BJ (cell line): Measurements from ENCODE around the gene ADAM10. TPM values are rescaled to one million over a fixed set of nuclear protein-coding genes. Genes with fewer than 3 reads are reported as not detected.

ENCODE experiments used
- CTCF ChIA-PET: fragments of 350-600 bp; formaldehyde crosslinking; extraction: SDS; loops from one replicate; lab custom pipeline; 2021; ENCODE audit warnings: antibody characterized with exemption, inconsistent platforms; lab: Yijun Ruan, JAX
- POLR2A ChIA-PET: fragments of 300-600 bp; sonication (Branson Sonifier 250); formaldehyde crosslinking; extraction: SDS; loops from one replicate; lab custom pipeline; 2021; ENCODE audit warnings: antibody characterized with exemption; lab: Charles Lee
- DNase-seq: peaks from one replicate; pipeline ENCODE4 v3.0.0-alpha.2; 2011; ENCODE audit warnings: low read depth
- H3K27me3 ChIP-seq: 2 replicates; pipeline ENCODE4 v1.6.0; 2011; ENCODE audit warnings: low read length; ENCODE audit not compliant: control insufficient read depth, insufficient read depth
- H3K36me3 ChIP-seq: 2 replicates; pipeline ENCODE4 v1.5.1; 2011; ENCODE audit warnings: low read length; ENCODE audit not compliant: control insufficient read depth, insufficient read depth
- H3K4me3 ChIP-seq: 2 replicates; pipeline ENCODE4 v1.5.1; 2011; ENCODE audit warnings: low read depth, mild to moderate bottlenecking, control low read depth, low read length
- polyA plus RNA-seq: library from polyadenylated mRNA; depleted of rRNA; stranded (reverse); fragments of >200 nt; gene quantifications from 2 replicates; pipeline ENCODE4 v1.2.3, GENCODE V29; 2011
- TF ChIP-seq, protein P1 (sequence below): IDR thresholded peaks from 2 replicates; pipeline ENCODE4 v1.5.1; 2011; ENCODE audit warnings: low read depth, mild to moderate bottlenecking, control low read depth, inconsistent platforms, low read length, moderate library complexity; ENCODE audit not compliant: insufficient read depth

The ADAM10 gene
- polyA plus RNA-seq, 1 experiment: 106 TPM

- no peaks in the 10 kb centered on the region for H3K27me3 ChIP-seq
- no peak overlapping the region for H3K4me3 ChIP-seq
- no peak for DNase-seq
- no peaks in the 10 kb centered on the region for H3K36me3 ChIP-seq
- ChIA-PET CTCF (no interaction called here), POLR2A (no interaction called here)
- TF ChIP-seq, protein P1, sequence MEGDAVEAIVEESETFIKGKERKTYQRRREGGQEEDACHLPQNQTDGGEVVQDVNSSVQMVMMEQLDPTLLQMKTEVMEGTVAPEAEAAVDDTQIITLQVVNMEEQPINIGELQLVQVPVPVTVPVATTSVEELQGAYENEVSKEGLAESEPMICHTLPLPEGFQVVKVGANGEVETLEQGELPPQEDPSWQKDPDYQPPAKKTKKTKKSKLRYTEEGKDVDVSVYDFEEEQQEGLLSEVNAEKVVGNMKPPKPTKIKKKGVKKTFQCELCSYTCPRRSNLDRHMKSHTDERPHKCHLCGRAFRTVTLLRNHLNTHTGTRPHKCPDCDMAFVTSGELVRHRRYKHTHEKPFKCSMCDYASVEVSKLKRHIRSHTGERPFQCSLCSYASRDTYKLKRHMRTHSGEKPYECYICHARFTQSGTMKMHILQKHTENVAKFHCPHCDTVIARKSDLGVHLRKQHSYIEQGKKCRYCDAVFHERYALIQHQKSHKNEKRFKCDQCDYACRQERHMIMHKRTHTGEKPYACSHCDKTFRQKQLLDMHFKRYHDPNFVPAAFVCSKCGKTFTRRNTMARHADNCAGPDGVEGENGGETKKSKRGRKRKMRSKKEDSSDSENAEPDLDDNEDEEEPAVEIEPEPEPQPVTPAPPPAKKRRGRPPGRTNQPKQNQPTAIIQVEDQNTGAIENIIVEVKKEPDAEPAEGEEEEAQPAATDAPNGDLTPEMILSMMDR: no peak
These were observed 38.7 kb upstream of the ADAM10 start for GRCh38 chr15:58788056-58788710.

DNA sequence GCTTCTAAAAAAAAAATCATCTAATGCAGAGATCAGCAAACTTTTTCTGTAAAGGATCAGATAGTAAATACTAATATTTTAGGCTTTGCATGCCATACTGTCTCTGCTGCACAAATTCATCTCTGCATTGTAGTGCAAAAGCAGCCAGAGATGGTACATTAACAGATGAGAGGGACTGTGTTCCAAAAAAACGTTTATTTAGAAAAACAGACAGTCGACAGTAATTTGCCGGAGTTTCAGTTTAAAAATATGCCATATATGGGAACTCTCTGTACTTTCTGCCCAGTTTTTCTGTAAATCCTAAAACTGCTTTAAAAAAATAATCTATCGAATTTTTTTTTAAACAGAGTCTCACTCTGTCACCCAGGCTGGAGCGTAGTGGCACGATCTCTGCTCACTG is 35.8 kb upstream of the ADAM10 start:
- DNase-seq: no peak
- TF ChIP-seq, protein P1: no peak
- CTCF ChIA-PET: interaction anchor here (0.7 kb wide), 1 partner anchor 471 kb away, joined by 3 read pairs; no protein-coding TSS in a partner anchor
- Histone ChIP-seq H3K36me3 (no peaks in the 10 kb centered on the region), H3K27me3 (no peaks in the 10 kb centered on the region), H3K4me3 (no peak overlapping the region)
- POLR2A ChIA-PET: no interaction called here

DNA sequence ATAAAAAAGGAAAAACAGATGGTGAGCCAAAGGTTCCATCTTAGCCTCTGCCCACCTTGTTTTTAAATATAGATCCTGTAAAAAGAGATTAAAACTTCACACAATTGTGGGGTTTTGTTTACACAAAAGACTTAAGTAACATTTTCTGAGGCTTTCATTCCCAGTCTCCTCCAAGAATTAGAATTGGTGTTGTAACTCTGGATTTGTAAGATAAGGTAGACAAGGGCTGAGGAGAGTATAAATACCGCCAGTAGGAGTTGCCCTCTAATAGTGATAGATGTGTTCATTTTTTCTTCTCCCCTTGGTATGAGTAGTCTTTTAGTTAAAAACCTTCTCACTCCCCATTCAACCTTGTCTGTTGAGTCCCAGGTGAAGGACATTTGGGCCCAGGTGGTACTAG is 30.0 kb upstream of the ADAM10 start:
- no peaks in the 10 kb centered on the region for H3K27me3 ChIP-seq
- H3K36me3 ChIP-seq: no peaks in the 10 kb centered on the region
- CTCF ChIA-PET: no interaction called here
- TF ChIP-seq, protein P1: no peak
- POLR2A ChIA-PET: no interaction called here
- H3K4me3 ChIP-seq: no peak overlapping the region
- DNase-seq: no peak

GRCh38 chr15:58777107-58777506 is 27.6 kb upstream of the ADAM10 start:
- TF ChIP-seq, protein P1: no peak
- ChIA-PET CTCF (no interaction called here), POLR2A (no interaction called here)
- Histone ChIP-seq H3K4me3 (no peak overlapping the region), H3K27me3 (no peaks in the 10 kb centered on the region), H3K36me3 (no peaks in the 10 kb centered on the region)
- DNase-seq: no peak

DNA sequence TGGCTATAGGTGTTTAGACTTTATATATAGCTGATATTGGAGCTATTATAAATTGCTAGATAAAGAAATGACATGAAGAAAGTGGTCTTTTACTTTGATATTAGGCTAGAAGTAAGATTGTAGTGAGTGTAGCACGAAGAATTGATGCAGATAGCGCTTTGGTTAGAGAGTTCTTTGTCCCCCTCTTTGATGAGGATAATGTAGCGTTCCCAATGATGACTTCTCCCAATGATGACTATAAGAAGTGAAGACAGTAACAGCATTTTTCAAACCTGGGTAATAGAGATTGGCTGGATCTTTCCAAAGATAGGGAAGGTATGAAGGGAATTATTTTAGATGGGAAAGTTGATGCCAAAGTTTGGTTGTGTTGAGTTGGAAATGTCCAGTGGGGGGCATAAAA is 25.9 kb upstream of the ADAM10 start:
- TF ChIP-seq, protein P1: no peak
- Histone ChIP-seq H3K4me3 (no peak overlapping the region), H3K27me3 (no peaks in the 10 kb centered on the region), H3K36me3 (no peaks in the 10 kb centered on the region)
- CTCF ChIA-PET: no interaction called here
- POLR2A ChIA-PET: no interaction called here
- no peak for DNase-seq
